K562 (cell line): ENCODE measurements around the gene ZNF296. TPM values are rescaled to one million over a fixed set of nuclear protein-coding genes. Genes with fewer than 3 reads are reported as not detected.

ENCODE experiments used
- CBX3 ChIP-seq, 2 experiments: IDR thresholded peaks; 1 replicate in 1 of 2; 2 replicates in 1 of 2; pipeline ENCODE4 v1.6.1; 2012; ENCODE audit warnings: inconsistent platforms in 2 of 2, low read length in 2 of 2, borderline replicate concordance in 1 of 2, control low read depth in 1 of 2
- LEF1 ChIP-seq: fragments of 450-650 bp; IDR thresholded peaks from 2 replicates; pipeline ENCODE4 v1.6.1; 2016; ENCODE audit warnings: mild to moderate bottlenecking
- NCOA6 ChIP-seq: fragments of 450-650 bp; IDR thresholded peaks from 2 replicates; pipeline ENCODE4 v1.6.1; 2017; ENCODE audit warnings: mild to moderate bottlenecking
- PPARD ChIP-seq: fragments of 250-450 bp; sonication (Bioruptor Pico); IDR thresholded peaks from 2 replicates; pipeline ENCODE4 v1.8.0; 2022; ENCODE audit warnings: inconsistent platforms, mild to moderate bottlenecking, moderate library complexity
- SIX5 ChIP-seq, 2 experiments: IDR thresholded peaks; 2 replicates each; pipeline ENCODE4 v1.6.1; 2011; ENCODE audit warnings: low read length in 2 of 2, borderline replicate concordance in 1 of 2, low read depth in 1 of 2, mild to moderate bottlenecking in 1 of 2, moderate library complexity in 1 of 2; ENCODE audit not compliant: insufficient read depth in 1 of 2
- WHSC1 ChIP-seq: IDR thresholded peaks from one replicate; pipeline ENCODE4 v1.6.1; 2012; ENCODE audit warnings: low read length, control low read depth, inconsistent platforms
- ZKSCAN3 ChIP-seq: fragments of 250-450 bp; sonication (Bioruptor Pico); IDR thresholded peaks from 2 replicates; pipeline ENCODE4 v1.4.0; 2020
- ZNF212 ChIP-seq: fragments of 450-650 bp; formaldehyde crosslinking; IDR thresholded peaks from 2 replicates; pipeline ENCODE4 v1.4.0; 2020; ENCODE audit warnings: mild to moderate bottlenecking
- polyA plus RNA-seq, 8 experiments: library from polyadenylated mRNA; depleted of rRNA in 4 of 8; stranded (reverse) in 5 of 8; unstranded in 3 of 8; fragments of >200 nt; fragmentation: Nextera tagmentation in 2 of 8; fragmentation: Illumina TruSeq in 1 of 8; extraction: Ambion mirVana in 2 of 8; extraction: Trizol in 1 of 8; gene quantifications; 2 replicates each; pipeline versions ENCODE4 v1.2.1 to v1.2.3, GENCODE V29; 2011 to 2014; ENCODE audit warnings: inconsistent platforms in 1 of 8, missing spikeins in 1 of 8
- total RNA-seq, 7 experiments: library from RNA; depleted of rRNA in 6 of 7; stranded (reverse); fragments of >200 nt in 6 of 7; fragmentation: Illumina TruSeq in 2 of 7; extraction: Trizol in 2 of 7; gene quantifications; 2 replicates each; pipeline versions ENCODE4 v1.2.1 to v1.2.3, GENCODE V29; 2011 to 2021; ENCODE audit warnings: low replicate concordance in 1 of 7
- TF ChIP-seq, protein P1 (sequence below): fragments of 450-650 bp; conservative IDR thresholded peaks from 2 replicates; pipeline ENCODE4 v1.6.1; 2016; ENCODE audit warnings: missing genetic modification characterization, low read depth, mild to moderate bottlenecking, control low read depth, missing compliant biosample characterization
- TF ChIP-seq, protein P2 (sequence below): fragments of 450-650 bp; IDR thresholded peaks from 2 replicates; pipeline ENCODE4 v1.6.1; 2016; ENCODE audit warnings: mild to moderate bottlenecking, moderate library complexity
- TF ChIP-seq, protein P3 (sequence below): sonication (generic); formaldehyde crosslinking; IDR thresholded peaks from 2 replicates; pipeline ENCODE4 v1.8.1; 2023; ENCODE audit warnings: mild to moderate bottlenecking, missing genetic modification reagents

The ZNF296 gene
- total and polyA plus RNA-seq, 9 of the 15 experiments (the other 6 are each of a cell fraction or from before 2014, with no cell fraction given): 0.03 to 8.8 (median 0.47) TPM; not detected in 1

- peak; percentile 37 to 52; a peak in 3 of 4 replicates for TF ChIP-seq SIX5 (IDR thresholded peaks at IDR 0.05; ENCODE audit: borderline replicate concordance in 1 of 2, insufficient read depth in 1 of 2, low read depth in 1 of 2, low read length in 2 of 2)
- TF ChIP-seq LEF1: 0 out of 2 replicates have a peak, but pooled peaks have one; percentile 18
- TF ChIP-seq, protein P1, sequence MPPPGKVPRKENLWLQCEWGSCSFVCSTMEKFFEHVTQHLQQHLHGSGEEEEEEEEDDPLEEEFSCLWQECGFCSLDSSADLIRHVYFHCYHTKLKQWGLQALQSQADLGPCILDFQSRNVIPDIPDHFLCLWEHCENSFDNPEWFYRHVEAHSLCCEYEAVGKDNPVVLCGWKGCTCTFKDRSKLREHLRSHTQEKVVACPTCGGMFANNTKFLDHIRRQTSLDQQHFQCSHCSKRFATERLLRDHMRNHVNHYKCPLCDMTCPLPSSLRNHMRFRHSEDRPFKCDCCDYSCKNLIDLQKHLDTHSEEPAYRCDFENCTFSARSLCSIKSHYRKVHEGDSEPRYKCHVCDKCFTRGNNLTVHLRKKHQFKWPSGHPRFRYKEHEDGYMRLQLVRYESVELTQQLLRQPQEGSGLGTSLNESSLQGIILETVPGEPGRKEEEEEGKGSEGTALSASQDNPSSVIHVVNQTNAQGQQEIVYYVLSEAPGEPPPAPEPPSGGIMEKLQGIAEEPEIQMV (tag): no peak
- TF ChIP-seq ZNF212 (CRISPR knock-in tag): no peak
- TF ChIP-seq PPARD (CRISPR knock-in tag): no peak
- TF ChIP-seq WHSC1: no peak
- 0 out of 2 replicates have a peak, but pooled peaks have one; percentile 22 for TF ChIP-seq NCOA6
- TF ChIP-seq, protein P2, sequence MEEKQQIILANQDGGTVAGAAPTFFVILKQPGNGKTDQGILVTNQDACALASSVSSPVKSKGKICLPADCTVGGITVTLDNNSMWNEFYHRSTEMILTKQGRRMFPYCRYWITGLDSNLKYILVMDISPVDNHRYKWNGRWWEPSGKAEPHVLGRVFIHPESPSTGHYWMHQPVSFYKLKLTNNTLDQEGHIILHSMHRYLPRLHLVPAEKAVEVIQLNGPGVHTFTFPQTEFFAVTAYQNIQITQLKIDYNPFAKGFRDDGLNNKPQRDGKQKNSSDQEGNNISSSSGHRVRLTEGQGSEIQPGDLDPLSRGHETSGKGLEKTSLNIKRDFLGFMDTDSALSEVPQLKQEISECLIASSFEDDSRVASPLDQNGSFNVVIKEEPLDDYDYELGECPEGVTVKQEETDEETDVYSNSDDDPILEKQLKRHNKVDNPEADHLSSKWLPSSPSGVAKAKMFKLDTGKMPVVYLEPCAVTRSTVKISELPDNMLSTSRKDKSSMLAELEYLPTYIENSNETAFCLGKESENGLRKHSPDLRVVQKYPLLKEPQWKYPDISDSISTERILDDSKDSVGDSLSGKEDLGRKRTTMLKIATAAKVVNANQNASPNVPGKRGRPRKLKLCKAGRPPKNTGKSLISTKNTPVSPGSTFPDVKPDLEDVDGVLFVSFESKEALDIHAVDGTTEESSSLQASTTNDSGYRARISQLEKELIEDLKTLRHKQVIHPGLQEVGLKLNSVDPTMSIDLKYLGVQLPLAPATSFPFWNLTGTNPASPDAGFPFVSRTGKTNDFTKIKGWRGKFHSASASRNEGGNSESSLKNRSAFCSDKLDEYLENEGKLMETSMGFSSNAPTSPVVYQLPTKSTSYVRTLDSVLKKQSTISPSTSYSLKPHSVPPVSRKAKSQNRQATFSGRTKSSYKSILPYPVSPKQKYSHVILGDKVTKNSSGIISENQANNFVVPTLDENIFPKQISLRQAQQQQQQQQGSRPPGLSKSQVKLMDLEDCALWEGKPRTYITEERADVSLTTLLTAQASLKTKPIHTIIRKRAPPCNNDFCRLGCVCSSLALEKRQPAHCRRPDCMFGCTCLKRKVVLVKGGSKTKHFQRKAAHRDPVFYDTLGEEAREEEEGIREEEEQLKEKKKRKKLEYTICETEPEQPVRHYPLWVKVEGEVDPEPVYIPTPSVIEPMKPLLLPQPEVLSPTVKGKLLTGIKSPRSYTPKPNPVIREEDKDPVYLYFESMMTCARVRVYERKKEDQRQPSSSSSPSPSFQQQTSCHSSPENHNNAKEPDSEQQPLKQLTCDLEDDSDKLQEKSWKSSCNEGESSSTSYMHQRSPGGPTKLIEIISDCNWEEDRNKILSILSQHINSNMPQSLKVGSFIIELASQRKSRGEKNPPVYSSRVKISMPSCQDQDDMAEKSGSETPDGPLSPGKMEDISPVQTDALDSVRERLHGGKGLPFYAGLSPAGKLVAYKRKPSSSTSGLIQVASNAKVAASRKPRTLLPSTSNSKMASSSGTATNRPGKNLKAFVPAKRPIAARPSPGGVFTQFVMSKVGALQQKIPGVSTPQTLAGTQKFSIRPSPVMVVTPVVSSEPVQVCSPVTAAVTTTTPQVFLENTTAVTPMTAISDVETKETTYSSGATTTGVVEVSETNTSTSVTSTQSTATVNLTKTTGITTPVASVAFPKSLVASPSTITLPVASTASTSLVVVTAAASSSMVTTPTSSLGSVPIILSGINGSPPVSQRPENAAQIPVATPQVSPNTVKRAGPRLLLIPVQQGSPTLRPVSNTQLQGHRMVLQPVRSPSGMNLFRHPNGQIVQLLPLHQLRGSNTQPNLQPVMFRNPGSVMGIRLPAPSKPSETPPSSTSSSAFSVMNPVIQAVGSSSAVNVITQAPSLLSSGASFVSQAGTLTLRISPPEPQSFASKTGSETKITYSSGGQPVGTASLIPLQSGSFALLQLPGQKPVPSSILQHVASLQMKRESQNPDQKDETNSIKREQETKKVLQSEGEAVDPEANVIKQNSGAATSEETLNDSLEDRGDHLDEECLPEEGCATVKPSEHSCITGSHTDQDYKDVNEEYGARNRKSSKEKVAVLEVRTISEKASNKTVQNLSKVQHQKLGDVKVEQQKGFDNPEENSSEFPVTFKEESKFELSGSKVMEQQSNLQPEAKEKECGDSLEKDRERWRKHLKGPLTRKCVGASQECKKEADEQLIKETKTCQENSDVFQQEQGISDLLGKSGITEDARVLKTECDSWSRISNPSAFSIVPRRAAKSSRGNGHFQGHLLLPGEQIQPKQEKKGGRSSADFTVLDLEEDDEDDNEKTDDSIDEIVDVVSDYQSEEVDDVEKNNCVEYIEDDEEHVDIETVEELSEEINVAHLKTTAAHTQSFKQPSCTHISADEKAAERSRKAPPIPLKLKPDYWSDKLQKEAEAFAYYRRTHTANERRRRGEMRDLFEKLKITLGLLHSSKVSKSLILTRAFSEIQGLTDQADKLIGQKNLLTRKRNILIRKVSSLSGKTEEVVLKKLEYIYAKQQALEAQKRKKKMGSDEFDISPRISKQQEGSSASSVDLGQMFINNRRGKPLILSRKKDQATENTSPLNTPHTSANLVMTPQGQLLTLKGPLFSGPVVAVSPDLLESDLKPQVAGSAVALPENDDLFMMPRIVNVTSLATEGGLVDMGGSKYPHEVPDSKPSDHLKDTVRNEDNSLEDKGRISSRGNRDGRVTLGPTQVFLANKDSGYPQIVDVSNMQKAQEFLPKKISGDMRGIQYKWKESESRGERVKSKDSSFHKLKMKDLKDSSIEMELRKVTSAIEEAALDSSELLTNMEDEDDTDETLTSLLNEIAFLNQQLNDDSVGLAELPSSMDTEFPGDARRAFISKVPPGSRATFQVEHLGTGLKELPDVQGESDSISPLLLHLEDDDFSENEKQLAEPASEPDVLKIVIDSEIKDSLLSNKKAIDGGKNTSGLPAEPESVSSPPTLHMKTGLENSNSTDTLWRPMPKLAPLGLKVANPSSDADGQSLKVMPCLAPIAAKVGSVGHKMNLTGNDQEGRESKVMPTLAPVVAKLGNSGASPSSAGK: peak; percentile 74
- TF ChIP-seq, protein P3, sequence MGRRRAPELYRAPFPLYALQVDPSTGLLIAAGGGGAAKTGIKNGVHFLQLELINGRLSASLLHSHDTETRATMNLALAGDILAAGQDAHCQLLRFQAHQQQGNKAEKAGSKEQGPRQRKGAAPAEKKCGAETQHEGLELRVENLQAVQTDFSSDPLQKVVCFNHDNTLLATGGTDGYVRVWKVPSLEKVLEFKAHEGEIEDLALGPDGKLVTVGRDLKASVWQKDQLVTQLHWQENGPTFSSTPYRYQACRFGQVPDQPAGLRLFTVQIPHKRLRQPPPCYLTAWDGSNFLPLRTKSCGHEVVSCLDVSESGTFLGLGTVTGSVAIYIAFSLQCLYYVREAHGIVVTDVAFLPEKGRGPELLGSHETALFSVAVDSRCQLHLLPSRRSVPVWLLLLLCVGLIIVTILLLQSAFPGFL (CRISPR knock-in tag): no peak
- TF ChIP-seq CBX3 (IDR thresholded peaks at IDR 0.05; ENCODE audit: borderline replicate concordance in 1 of 2, low read length in 2 of 2): no peak
- TF ChIP-seq ZKSCAN3 (CRISPR knock-in tag): no peak
Measured at GRCh38 chr19:45079063-45079910, 3.0 kb upstream of the ZNF296 start, which contains the start of gene GEMIN7 (continued).
